HepG2 (cell line): ENCODE results near the gene FAM174C. TPM values are rescaled to one million over a fixed set of nuclear protein-coding genes. Genes with fewer than 3 reads are reported as not detected.

ENCODE experiments used
- ARHGAP35 ChIP-seq: sonication (generic); formaldehyde crosslinking; IDR thresholded peaks from 2 replicates; pipeline ENCODE4 v1.9.0; 2022; ENCODE audit warnings: mild to moderate bottlenecking, inconsistent platforms, moderate library complexity, missing genetic modification reagents, borderline replicate concordance
- ATRX ChIP-seq: sonication (generic); formaldehyde crosslinking; IDR thresholded peaks from 2 replicates; pipeline ENCODE4 v1.4.0; 2020; ENCODE audit warnings: missing genetic modification reagents, borderline replicate concordance
- CREB1 ChIP-seq, 2 experiments: fragments of 450-650 bp in 1 of 2; IDR thresholded peaks; 2 replicates each; pipeline ENCODE4 v1.6.1; 2016 to 2017; ENCODE audit warnings: control low read depth in 1 of 2, mild to moderate bottlenecking in 1 of 2, missing compliant biosample characterization in 1 of 2, missing genetic modification characterization in 1 of 2
- FOXA3 ChIP-seq: IDR thresholded peaks from 2 replicates; pipeline ENCODE4 v1.6.1; 2016; ENCODE audit warnings: missing genetic modification reagents, missing compliant biosample characterization
- HMG20A ChIP-seq: IDR thresholded peaks from 2 replicates; pipeline ENCODE4 v1.6.1; 2016; ENCODE audit warnings: borderline replicate concordance
- HNF4G ChIP-seq, 2 experiments: sonication (generic) in 1 of 2; formaldehyde crosslinking in 1 of 2; IDR thresholded peaks; 2 replicates each; pipeline versions ENCODE4 v1.4.0 to v1.6.1; 2011 to 2020; ENCODE audit warnings: borderline replicate concordance in 2 of 2, low read depth in 2 of 2, mild to moderate bottlenecking in 2 of 2, low read length in 1 of 2, missing genetic modification reagents in 1 of 2, moderate library complexity in 1 of 2
- SAFB2 ChIP-seq: sonication (generic); formaldehyde crosslinking; IDR thresholded peaks from 2 replicates; pipeline ENCODE4 v1.5.1; 2020; ENCODE audit warnings: missing genetic modification reagents, low read depth, mild to moderate bottlenecking, borderline replicate concordance
- SOX5 ChIP-seq: IDR thresholded peaks from 2 replicates; pipeline ENCODE4 v1.6.1; 2016; ENCODE audit warnings: borderline replicate concordance
- TAF1 ChIP-seq: sonication (generic); formaldehyde crosslinking; IDR thresholded peaks from 2 replicates; pipeline ENCODE4 v1.4.0; 2020; ENCODE audit warnings: missing genetic modification reagents
- XRCC5 ChIP-seq: fragments of 200-400 bp; formaldehyde crosslinking; optimal IDR thresholded peaks from 2 replicates; pipeline ENCODE3; 2017; ENCODE audit warnings: mild to moderate bottlenecking, low read length
- ZMAT3 ChIP-seq: sonication (generic); formaldehyde crosslinking; conservative IDR thresholded peaks from 2 replicates; pipeline ENCODE4 v1.7.0; 2021; ENCODE audit warnings: missing genetic modification reagents
- ZMYM3 ChIP-seq: sonication (generic); formaldehyde crosslinking; IDR thresholded peaks from 2 replicates; pipeline ENCODE4 v1.5.1; 2020; ENCODE audit warnings: mild to moderate bottlenecking, missing genetic modification reagents
- ZNF101 ChIP-seq: sonication (generic); formaldehyde crosslinking; IDR thresholded peaks from 2 replicates; pipeline ENCODE4 v1.4.0; 2020; ENCODE audit warnings: mild to moderate bottlenecking, low read depth, missing genetic modification reagents, borderline replicate concordance
- ZNF329 ChIP-seq: sonication (generic); formaldehyde crosslinking; IDR thresholded peaks from 2 replicates; pipeline ENCODE4 v1.9.0; 2021; ENCODE audit warnings: low read depth, mild to moderate bottlenecking, missing genetic modification reagents
- ZNF468 ChIP-seq: sonication (generic); formaldehyde crosslinking; IDR thresholded peaks from 2 replicates; pipeline ENCODE4 v1.8.0; 2022; ENCODE audit warnings: mild to moderate bottlenecking, moderate library complexity, missing genetic modification reagents
- ZNF496 ChIP-seq: sonication (generic); formaldehyde crosslinking; IDR thresholded peaks from 2 replicates; pipeline ENCODE4 v1.8.1; 2023; ENCODE audit warnings: mild to moderate bottlenecking, moderate library complexity, missing genetic modification reagents; ENCODE audit not compliant: insufficient replicate concordance
- ZNF562 ChIP-seq: sonication (generic); formaldehyde crosslinking; IDR thresholded peaks from 2 replicates; pipeline ENCODE4 v1.8.0; 2022; ENCODE audit warnings: missing genetic modification reagents, borderline replicate concordance
- ZNF839 ChIP-seq: sonication (generic); formaldehyde crosslinking; IDR thresholded peaks from 2 replicates; pipeline ENCODE4 v1.4.0; 2020; ENCODE audit warnings: missing genetic modification reagents, mild to moderate bottlenecking, borderline replicate concordance
- ZSCAN9 ChIP-seq: IDR thresholded peaks from 2 replicates; pipeline ENCODE4 v1.6.1; 2016; ENCODE audit warnings: borderline replicate concordance
- polyA plus RNA-seq, 8 experiments: library from polyadenylated mRNA; depleted of rRNA in 3 of 8; stranded (reverse) in 7 of 8; unstranded in 1 of 8; fragments of >200 nt; fragmentation: Illumina TruSeq in 4 of 8; extraction: Trizol in 4 of 8; gene quantifications; 2 replicates each; pipeline versions ENCODE4 v1.2.1 to v1.2.3, GENCODE V29; 2011 to 2016; ENCODE audit warnings: low read depth in 4 of 8, missing spikeins in 1 of 8, mixed read lengths in 1 of 8; ENCODE audit not compliant: insufficient read depth in 1 of 8
- total RNA-seq, 5 experiments: library from RNA; depleted of rRNA; stranded (reverse); fragments of >200 nt; fragmentation: Illumina TruSeq; extraction: Trizol; gene quantifications; 2 replicates each; pipeline ENCODE4 v1.2.3, GENCODE V29; 2016; ENCODE audit warnings: low read depth in 1 of 5
- TF ChIP-seq, protein P1 (sequence below), 2 experiments: fragments of 450-650 bp in 1 of 2; sonication (generic) in 1 of 2; formaldehyde crosslinking; IDR thresholded peaks; 2 replicates each; pipeline versions ENCODE4 v1.5.0 to v1.8.0; 2020 to 2022; ENCODE audit warnings: mild to moderate bottlenecking in 1 of 2, missing genetic modification reagents in 1 of 2
- TF ChIP-seq, protein P2 (sequence below), 2 experiments: sonication (generic) in 1 of 2; formaldehyde crosslinking in 1 of 2; IDR thresholded peaks; 2 replicates each; pipeline versions ENCODE4 v1.4.0 to v1.6.1; 2018 to 2020; ENCODE audit warnings: missing genetic modification reagents in 2 of 2, borderline replicate concordance in 1 of 2, low read depth in 1 of 2, mild to moderate bottlenecking in 1 of 2, missing biosample characterization in 1 of 2
- TF ChIP-seq, protein P3 (sequence below): sonication (generic); formaldehyde crosslinking; IDR thresholded peaks from 2 replicates; pipeline ENCODE4 v1.8.0; 2022; ENCODE audit warnings: mild to moderate bottlenecking, missing genetic modification reagents, moderate library complexity
- TF ChIP-seq, protein P4 (sequence below): IDR thresholded peaks from 2 replicates; pipeline ENCODE4 v1.6.1; 2016; ENCODE audit warnings: missing genetic modification reagents, missing compliant biosample characterization

Gene FAM174C
- total and polyA plus RNA-seq, 2 of the 13 experiments (the other 11 are each of a cell fraction or from before 2014, with no cell fraction given), result 19.5 to 31.3 TPM

DNA sequence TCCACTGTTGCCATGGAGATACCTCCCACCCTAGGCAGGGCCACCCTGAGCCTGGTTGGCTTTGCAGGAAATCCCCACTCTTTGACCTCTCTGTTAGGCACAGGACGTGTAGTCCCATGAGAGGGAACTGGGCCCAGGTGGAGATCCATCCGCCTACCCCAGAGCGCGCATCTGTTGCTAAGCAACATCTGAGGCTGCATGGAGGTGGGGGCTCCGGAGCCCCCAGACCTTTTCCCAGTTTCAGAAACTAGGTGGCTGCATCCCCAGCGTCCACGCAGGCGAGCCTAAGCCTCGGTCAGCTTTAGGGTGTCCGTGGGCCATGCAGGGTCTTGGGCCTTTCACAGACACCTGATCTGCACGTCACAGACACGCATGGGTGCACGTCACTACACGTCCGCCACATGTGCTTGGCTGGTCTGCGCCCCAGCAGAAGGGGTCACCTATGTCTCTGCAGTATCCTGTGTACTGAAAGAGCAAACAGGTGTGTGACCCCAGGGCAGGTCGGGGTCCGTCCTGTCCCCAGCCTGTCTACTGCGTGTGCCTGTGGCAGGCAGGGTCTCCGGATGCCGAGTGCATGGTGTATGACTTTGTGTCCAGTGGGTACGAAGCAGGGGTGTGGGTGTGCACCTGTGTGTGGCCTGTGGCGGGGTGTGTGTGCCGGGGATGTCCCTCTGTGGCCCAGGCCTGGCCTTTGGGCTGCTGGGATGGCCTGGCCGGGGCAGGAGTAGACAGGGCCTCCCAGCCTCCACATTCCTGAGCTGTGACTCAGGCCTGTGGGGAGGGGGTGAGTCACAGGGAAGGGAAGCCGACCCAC lies 10.3 kb upstream of the FAM174C start (continued):
- peak; percentile 75 for TF ChIP-seq CREB1 (IDR thresholded peaks at IDR 0.05)
- TF ChIP-seq CREB1 (CRISPR knock-in tag; IDR thresholded peaks at IDR 0.05), result peak; percentile 42
- 0 out of 2 replicates have a peak, but pooled peaks have one; percentile 42 for TF ChIP-seq HMG20A (CRISPR knock-in tag)
- no peak for TF ChIP-seq ZNF496
- TF ChIP-seq ATRX (CRISPR knock-in tag), result no peak
- no peak for TF ChIP-seq ZNF101 (CRISPR knock-in tag)
- TF ChIP-seq FOXA3, result 0 out of 2 replicates have a peak, but pooled peaks have one; percentile 20
- peak; percentile 65; the same call in 1 of the 2 replicates for TF ChIP-seq ZMYM3 (CRISPR knock-in tag)
- TF ChIP-seq TAF1, result no peak
- no peak for TF ChIP-seq ZNF562
- TF ChIP-seq ZSCAN9 (CRISPR knock-in tag), result peak; percentile 69; the same call in 1 of the 2 replicates
- TF ChIP-seq SOX5, result peak; percentile 52
- TF ChIP-seq ZNF839, result 0 out of 2 replicates have a peak, but pooled peaks have one; percentile 36
- TF ChIP-seq SAFB2 (CRISPR knock-in tag), result peak; percentile 16; the same call in 1 of the 2 replicates
- TF ChIP-seq, protein P1, sequence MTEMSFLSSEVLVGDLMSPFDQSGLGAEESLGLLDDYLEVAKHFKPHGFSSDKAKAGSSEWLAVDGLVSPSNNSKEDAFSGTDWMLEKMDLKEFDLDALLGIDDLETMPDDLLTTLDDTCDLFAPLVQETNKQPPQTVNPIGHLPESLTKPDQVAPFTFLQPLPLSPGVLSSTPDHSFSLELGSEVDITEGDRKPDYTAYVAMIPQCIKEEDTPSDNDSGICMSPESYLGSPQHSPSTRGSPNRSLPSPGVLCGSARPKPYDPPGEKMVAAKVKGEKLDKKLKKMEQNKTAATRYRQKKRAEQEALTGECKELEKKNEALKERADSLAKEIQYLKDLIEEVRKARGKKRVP (CRISPR knock-in tag; IDR thresholded peaks at IDR 0.05), result 0 out of 4 replicates have a peak, but pooled peaks of 1 of the 2 experiments have one; percentile 19
- peak; percentile 59; the same call in 1 of the 2 replicates for TF ChIP-seq HNF4G (IDR thresholded peaks at IDR 0.05; ENCODE audit: borderline replicate concordance, low read depth, low read length)
- peak; percentile 58; the same call in 1 of the 2 replicates for TF ChIP-seq HNF4G (CRISPR knock-in tag; IDR thresholded peaks at IDR 0.05; ENCODE audit: borderline replicate concordance, low read depth)
- TF ChIP-seq, protein P2, sequence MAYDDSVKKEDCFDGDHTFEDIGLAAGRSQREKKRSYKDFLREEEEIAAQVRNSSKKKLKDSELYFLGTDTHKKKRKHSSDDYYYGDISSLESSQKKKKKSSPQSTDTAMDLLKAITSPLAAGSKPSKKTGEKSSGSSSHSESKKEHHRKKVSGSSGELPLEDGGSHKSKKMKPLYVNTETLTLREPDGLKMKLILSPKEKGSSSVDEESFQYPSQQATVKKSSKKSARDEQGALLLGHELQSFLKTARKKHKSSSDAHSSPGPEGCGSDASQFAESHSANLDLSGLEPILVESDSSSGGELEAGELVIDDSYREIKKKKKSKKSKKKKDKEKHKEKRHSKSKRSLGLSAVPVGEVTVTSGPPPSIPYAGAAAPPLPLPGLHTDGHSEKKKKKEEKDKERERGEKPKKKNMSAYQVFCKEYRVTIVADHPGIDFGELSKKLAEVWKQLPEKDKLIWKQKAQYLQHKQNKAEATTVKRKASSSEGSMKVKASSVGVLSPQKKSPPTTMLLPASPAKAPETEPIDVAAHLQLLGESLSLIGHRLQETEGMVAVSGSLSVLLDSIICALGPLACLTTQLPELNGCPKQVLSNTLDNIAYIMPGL (CRISPR knock-in tag; IDR thresholded peaks at IDR 0.05; ENCODE audit: borderline replicate concordance in 1 of 2, low read depth in 1 of 2), result peak in 1 of 2 experiments; percentile 52; a peak in 2 of 4 replicates
- TF ChIP-seq XRCC5, result peak; percentile 29
- 0 out of 2 replicates have a peak, but pooled peaks have one; percentile 54 for TF ChIP-seq ARHGAP35 (CRISPR knock-in tag)
- no peak for TF ChIP-seq ZMAT3 (CRISPR knock-in tag)
- TF ChIP-seq, protein P3, sequence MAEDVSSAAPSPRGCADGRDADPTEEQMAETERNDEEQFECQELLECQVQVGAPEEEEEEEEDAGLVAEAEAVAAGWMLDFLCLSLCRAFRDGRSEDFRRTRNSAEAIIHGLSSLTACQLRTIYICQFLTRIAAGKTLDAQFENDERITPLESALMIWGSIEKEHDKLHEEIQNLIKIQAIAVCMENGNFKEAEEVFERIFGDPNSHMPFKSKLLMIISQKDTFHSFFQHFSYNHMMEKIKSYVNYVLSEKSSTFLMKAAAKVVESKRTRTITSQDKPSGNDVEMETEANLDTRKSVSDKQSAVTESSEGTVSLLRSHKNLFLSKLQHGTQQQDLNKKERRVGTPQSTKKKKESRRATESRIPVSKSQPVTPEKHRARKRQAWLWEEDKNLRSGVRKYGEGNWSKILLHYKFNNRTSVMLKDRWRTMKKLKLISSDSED (CRISPR knock-in tag), result no peak
- no peak for TF ChIP-seq ZNF468 (CRISPR knock-in tag)
- TF ChIP-seq, protein P4, sequence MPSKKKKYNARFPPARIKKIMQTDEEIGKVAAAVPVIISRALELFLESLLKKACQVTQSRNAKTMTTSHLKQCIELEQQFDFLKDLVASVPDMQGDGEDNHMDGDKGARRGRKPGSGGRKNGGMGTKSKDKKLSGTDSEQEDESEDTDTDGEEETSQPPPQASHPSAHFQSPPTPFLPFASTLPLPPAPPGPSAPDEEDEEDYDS (CRISPR knock-in tag), result peak; percentile 17; the same call in 1 of the 2 replicates
- TF ChIP-seq ZNF329 (CRISPR knock-in tag), result no peak
